WTC11 (cell line): ENCODE results near the gene LEF1. TPM values are rescaled to one million over a fixed set of nuclear protein-coding genes. Genes with fewer than 3 reads are reported as not detected.

Experiments
- ATAC-seq: fragments of 200-7000 bp; cut with Tn5 transposase; 2 replicates; pipeline ENCODE4 v1.10.0; 2021; ENCODE audit warnings: mild to moderate bottlenecking, moderate library complexity
- CTCF ChIA-PET: fragments of 300-600 bp; sonication (Branson Sonifier 250); formaldehyde crosslinking; loops from one replicate; lab custom pipeline; 2021; ENCODE audit warnings: antibody characterized with exemption; lab: Charles Lee
- POLR2A ChIA-PET: fragments of 350-600 bp; sonication (Branson Sonifier 250); formaldehyde crosslinking; loops from one replicate; lab custom pipeline; 2021; ENCODE audit warnings: antibody characterized with exemption; lab: Charles Lee
- DNase-seq: peaks from one replicate; pipeline ENCODE4 v3.0.0; 2021; ENCODE audit warnings: low spot score
- H3K27ac Mint-ChIP-seq: 2 replicates; pipeline ENCODE4 v1.8.0; 2021; ENCODE audit warnings: mixed read lengths
- H3K27me3 Mint-ChIP-seq: 2 replicates; pipeline ENCODE4 v1.8.0; 2021; ENCODE audit warnings: low read depth, mild to moderate bottlenecking, moderate library complexity, mixed read lengths
- H3K36me3 Mint-ChIP-seq: 2 replicates; pipeline ENCODE4 v1.8.0; 2021; ENCODE audit warnings: mixed read lengths
- H3K4me1 Mint-ChIP-seq: 2 replicates; pipeline ENCODE4 v1.8.0; 2022; ENCODE audit warnings: mixed read lengths
- H3K4me3 Mint-ChIP-seq: 2 replicates; pipeline ENCODE4 v1.8.0; 2021; ENCODE audit warnings: mild to moderate bottlenecking, moderate library complexity, mixed read lengths
- H3K9me3 Mint-ChIP-seq: 2 replicates; pipeline ENCODE4 v1.8.0; 2021; ENCODE audit warnings: mixed read lengths
- ARID4B ChIP-seq: sonication (generic); formaldehyde crosslinking; IDR thresholded peaks from 2 replicates; pipeline ENCODE4 v1.8.0; 2023; ENCODE audit warnings: missing genetic modification reagents, mild to moderate bottlenecking, borderline replicate concordance
- CBFB ChIP-seq: sonication (generic); formaldehyde crosslinking; IDR thresholded peaks from 2 replicates; pipeline ENCODE4 v1.8.1; 2022; ENCODE audit warnings: mild to moderate bottlenecking, low read depth, missing genetic modification reagents
- E2F4 ChIP-seq: sonication (generic); formaldehyde crosslinking; IDR thresholded peaks from 2 replicates; pipeline ENCODE4 v1.8.1; 2022; ENCODE audit warnings: low read depth, mild to moderate bottlenecking, moderate library complexity, missing genetic modification reagents, borderline replicate concordance
- E2F5 ChIP-seq: sonication (generic); formaldehyde crosslinking; IDR thresholded peaks from 2 replicates; pipeline ENCODE4 v1.8.1; 2022; ENCODE audit warnings: mild to moderate bottlenecking, moderate library complexity, missing genetic modification reagents
- ERG ChIP-seq: fragments of 250-450 bp; sonication (Bioruptor Pico); IDR thresholded peaks from 2 replicates; pipeline ENCODE4 v1.8.0; 2021; ENCODE audit warnings: mild to moderate bottlenecking
- ESRRA ChIP-seq: sonication (generic); formaldehyde crosslinking; IDR thresholded peaks from 2 replicates; pipeline ENCODE4 v1.8.1; 2022; ENCODE audit warnings: mild to moderate bottlenecking, missing genetic modification reagents, borderline replicate concordance
- IRF2 ChIP-seq: sonication (generic); formaldehyde crosslinking; IDR thresholded peaks from 2 replicates; pipeline ENCODE4 v1.8.0; 2022; ENCODE audit warnings: low read depth, missing genetic modification reagents, borderline replicate concordance
- KAT7 ChIP-seq: sonication (generic); formaldehyde crosslinking; IDR thresholded peaks from 2 replicates; pipeline ENCODE4 v1.8.1; 2023; ENCODE audit warnings: missing genetic modification reagents, mild to moderate bottlenecking, borderline replicate concordance
- NFATC4 ChIP-seq: fragments of 250-450 bp; sonication (Bioruptor Pico); IDR thresholded peaks from 2 replicates; pipeline ENCODE4 v1.9.0; 2021; ENCODE audit warnings: mild to moderate bottlenecking
- NFYB ChIP-seq: sonication (generic); formaldehyde crosslinking; conservative IDR thresholded peaks from 2 replicates; pipeline ENCODE4 v1.8.0; 2022; ENCODE audit warnings: low read depth, missing genetic modification reagents
- OVOL2 ChIP-seq: fragments of 250-450 bp; sonication (Bioruptor Pico); IDR thresholded peaks from 2 replicates; pipeline ENCODE4 v1.9.0; 2021; ENCODE audit warnings: mild to moderate bottlenecking, borderline replicate concordance
- SMAD3 ChIP-seq: sonication (generic); formaldehyde crosslinking; IDR thresholded peaks from 2 replicates; pipeline ENCODE4 v1.8.0; 2022; ENCODE audit warnings: missing genetic modification reagents, mild to moderate bottlenecking, borderline replicate concordance
- SOX15 ChIP-seq: fragments of 250-450 bp; sonication (Bioruptor Pico); IDR thresholded peaks from 2 replicates; pipeline ENCODE4 v1.9.0; 2021; ENCODE audit warnings: mild to moderate bottlenecking
- TEAD1 ChIP-seq: sonication (generic); formaldehyde crosslinking; IDR thresholded peaks from 2 replicates; pipeline ENCODE4 v1.8.0; 2022; ENCODE audit warnings: mild to moderate bottlenecking, missing genetic modification reagents
- ZNF263 ChIP-seq: sonication (generic); formaldehyde crosslinking; IDR thresholded peaks from 2 replicates; pipeline ENCODE4 v1.8.1; 2022; ENCODE audit warnings: low read depth, mild to moderate bottlenecking, moderate library complexity, missing genetic modification reagents
- ZNF396 ChIP-seq: fragments of 250-450 bp; sonication (Bioruptor Pico); IDR thresholded peaks from 2 replicates; pipeline ENCODE4 v1.8.0; 2021; ENCODE audit warnings: mild to moderate bottlenecking, moderate library complexity, borderline replicate concordance
- ZNF416 ChIP-seq: fragments of 250-450 bp; sonication (Bioruptor Pico); IDR thresholded peaks from 2 replicates; pipeline ENCODE4 v1.9.0; 2021; ENCODE audit warnings: mild to moderate bottlenecking, inconsistent platforms
- ZNF671 ChIP-seq: fragments of 250-450 bp; sonication (Bioruptor Pico); IDR thresholded peaks from 2 replicates; pipeline ENCODE4 v1.8.0; 2021; ENCODE audit warnings: mild to moderate bottlenecking
- total RNA-seq: library from RNA; stranded (reverse); gene quantifications from 3 replicates; pipeline ENCODE4 v1.2.3, GENCODE V29; 2021
- TF ChIP-seq, protein P1 (sequence below): sonication (generic); formaldehyde crosslinking; IDR thresholded peaks from 2 replicates; pipeline ENCODE4 v1.8.1; 2023; ENCODE audit warnings: mild to moderate bottlenecking, missing genetic modification reagents, moderate library complexity
- TF ChIP-seq, protein P2 (sequence below): fragments of 250-450 bp; sonication (Bioruptor Pico); IDR thresholded peaks from 2 replicates; pipeline ENCODE4 v1.9.0; 2021; ENCODE audit warnings: moderate library complexity, mild to moderate bottlenecking, inconsistent platforms, borderline replicate concordance

Gene LEF1
- total RNA-seq, 1 experiment from 2014 or later: 1.3 TPM

DNA sequence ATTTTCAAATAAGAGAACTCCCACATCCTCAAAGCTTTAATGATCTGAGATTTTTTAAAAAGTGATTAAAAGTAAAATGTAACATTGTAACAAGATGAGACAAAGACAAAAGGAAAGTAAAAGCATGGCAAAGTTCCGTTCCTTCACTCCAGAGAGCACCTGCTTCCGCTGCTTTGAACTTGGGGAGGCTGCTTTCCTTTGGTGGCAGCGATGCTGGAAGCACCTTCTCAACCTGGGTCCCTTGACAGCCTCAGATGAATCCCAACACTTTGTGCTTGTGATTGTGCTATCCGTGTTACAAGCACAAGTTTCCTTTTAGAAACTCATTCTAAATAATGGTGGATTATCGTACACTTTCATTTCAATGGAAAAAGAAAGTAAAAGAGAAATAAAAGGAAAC lies 119.3 kb downstream of the LEF1 start:
- Mint-ChIP-seq H3K27me3 (peaks cover 11% of the 10 kb centered on the region), H3K36me3 (no peaks in the 10 kb centered on the region), H3K9me3 (no peaks in the 10 kb centered on the region)
- CTCF ChIA-PET: no interaction called here
- TF ChIP-seq ZNF416 (CRISPR knock-in tag): no peak
- no peak for TF ChIP-seq SMAD3 (CRISPR knock-in tag)
- no peak for TF ChIP-seq E2F5
- TF ChIP-seq IRF2: no peak
- TF ChIP-seq ESRRA (CRISPR knock-in tag): no peak
- no peak for TF ChIP-seq ZNF396 (CRISPR knock-in tag)
- TF ChIP-seq, protein P1, sequence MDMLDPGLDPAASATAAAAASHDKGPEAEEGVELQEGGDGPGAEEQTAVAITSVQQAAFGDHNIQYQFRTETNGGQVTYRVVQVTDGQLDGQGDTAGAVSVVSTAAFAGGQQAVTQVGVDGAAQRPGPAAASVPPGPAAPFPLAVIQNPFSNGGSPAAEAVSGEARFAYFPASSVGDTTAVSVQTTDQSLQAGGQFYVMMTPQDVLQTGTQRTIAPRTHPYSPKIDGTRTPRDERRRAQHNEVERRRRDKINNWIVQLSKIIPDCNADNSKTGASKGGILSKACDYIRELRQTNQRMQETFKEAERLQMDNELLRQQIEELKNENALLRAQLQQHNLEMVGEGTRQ (CRISPR knock-in tag): no peak
- TF ChIP-seq NFATC4 (CRISPR knock-in tag): no peak
- TF ChIP-seq KAT7 (CRISPR knock-in tag): no peak
- no peak for TF ChIP-seq SOX15
- TF ChIP-seq ZNF671: no peak
- TF ChIP-seq ZNF263 (CRISPR knock-in tag): no peak
- no peak for TF ChIP-seq OVOL2 (CRISPR knock-in tag)
- TF ChIP-seq CBFB (CRISPR knock-in tag): no peak
- no peak for TF ChIP-seq NFYB
- TF ChIP-seq, all 79 proteins: peak for 0
- Mint-ChIP-seq H3K27ac (no peak overlapping the region), H3K4me1 (peaks cover 12% of the 10 kb centered on the region), H3K4me3 (no peak overlapping the region)
- POLR2A ChIA-PET: no interaction called here
- DNase-seq (no peak), ATAC-seq (no peak)

GRCh38 chr4:108048997-108049396 lies 119.7 kb downstream of the LEF1 start:
- POLR2A ChIA-PET: no interaction called here
- no peak overlapping the region for H3K4me3 Mint-ChIP-seq
- H3K36me3 Mint-ChIP-seq: no peaks in the 10 kb centered on the region
- no peak overlapping the region for H3K27ac Mint-ChIP-seq
- CTCF ChIA-PET: no interaction called here
- H3K27me3 Mint-ChIP-seq: peaks cover 11% of the 10 kb centered on the region
- TF ChIP-seq ERG: no peak
- TF ChIP-seq, protein P2, sequence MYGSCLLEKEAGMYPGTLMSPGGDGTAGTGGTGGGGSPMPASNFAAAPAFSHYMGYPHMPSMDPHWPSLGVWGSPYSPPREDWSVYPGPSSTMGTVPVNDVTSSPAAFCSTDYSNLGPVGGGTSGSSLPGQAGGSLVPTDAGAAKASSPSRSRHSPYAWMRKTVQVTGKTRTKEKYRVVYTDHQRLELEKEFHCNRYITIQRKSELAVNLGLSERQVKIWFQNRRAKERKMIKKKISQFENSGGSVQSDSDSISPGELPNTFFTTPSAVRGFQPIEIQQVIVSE: no peak
- no peak for TF ChIP-seq E2F4 (CRISPR knock-in tag)
- no peak for TF ChIP-seq ARID4B
- TF ChIP-seq TEAD1: no peak
- no peak for ATAC-seq
- no peaks in the 10 kb centered on the region for H3K9me3 Mint-ChIP-seq
- no peak for DNase-seq
- peaks cover 12% of the 10 kb centered on the region for H3K4me1 Mint-ChIP-seq
